Measurements from ENCODE around the gene MCF2L. TPM values are rescaled to one million over a fixed set of nuclear protein-coding genes. Genes with fewer than 3 reads are reported as not detected.

MCF2L gene
- polyA plus RNA-seq, 1 donor from 2014 or later, result 88.0 TPM

Other genes with a start within 250 kb of the MCF2L start
- 0.32 and 0.40 TPM in 2 replicates for gene F7, start 136.6 kb downstream of the MCF2L start, polyA plus RNA-seq
- not detected in 2 replicates for gene F10, start 153.6 kb downstream of the MCF2L start, polyA plus RNA-seq
- not detected in 2 replicates for gene PROZ, start 189.4 kb downstream of the MCF2L start, polyA plus RNA-seq
- 81.3 and 102 TPM in 2 replicates for gene PCID2, start 239.5 kb downstream of the MCF2L start, polyA plus RNA-seq
- gene CUL4A, start 240.4 kb downstream of the MCF2L start, polyA plus RNA-seq, result 69.9 and 85.1 TPM in 2 replicates

Data from neural cell (in vitro differentiated cells).